ENCODE data around the gene DCDC2C. TPM values are rescaled to one million over a fixed set of nuclear protein-coding genes. Genes with fewer than 3 reads are reported as not detected.
"Not testable (repeated sequence)": the region's sequence is repeated elsewhere in the genome, so short reads cannot be mapped to it uniquely, and the experiment has no call there.

DCDC2C gene
- polyA plus RNA-seq (ENCODE audit: insufficient read length): 0.46 TPM

GRCh38 chr2:3703236-3703756 lies at the start of gene DCDC2C:
Gene DCDC2C, plus strand, starts transcription at chr2:3703575. Its CDS starts 177 bp downstream, at chr2:3703752.
- no peak for DNase-seq (ENCODE audit: low read depth)

- no peak for DNase-seq (ENCODE audit: low read depth)
Measured at GRCh38 chr2:3654011-3654410, 49.4 kb upstream of the DCDC2C start.

DNA sequence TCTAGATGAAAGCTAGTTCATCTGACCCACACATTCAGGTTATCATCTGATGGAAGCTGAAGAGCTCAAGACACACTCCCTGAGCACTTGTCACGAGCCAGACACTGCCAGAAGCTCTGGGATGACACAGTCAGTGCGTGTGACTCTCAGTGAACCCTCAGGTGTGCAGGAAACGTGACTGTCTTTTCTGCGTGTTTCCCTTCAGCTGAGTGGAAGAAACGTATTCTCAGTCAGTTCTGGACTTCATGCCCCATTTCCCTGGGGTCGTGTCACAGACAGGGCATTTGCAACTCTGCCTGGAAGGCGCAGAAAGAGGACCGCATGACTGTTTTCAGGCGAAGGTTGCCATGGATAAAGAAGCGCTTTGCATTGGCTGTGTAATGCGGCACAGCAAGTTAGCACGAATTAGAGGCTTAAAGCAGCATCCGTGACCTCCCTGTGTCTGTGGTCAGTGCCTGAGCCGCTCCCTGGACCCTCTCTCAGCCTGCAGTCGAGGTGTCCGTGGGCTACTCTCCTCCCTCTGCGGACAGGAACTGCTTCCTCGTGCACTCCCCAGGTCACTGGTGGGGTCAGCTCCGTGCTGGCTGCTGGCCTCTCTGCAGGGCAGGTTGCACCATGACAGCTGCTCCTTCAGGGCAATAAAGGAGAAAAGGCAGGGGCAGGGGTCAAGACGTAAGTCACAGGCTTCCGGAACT lies 48.7 kb upstream of the DCDC2C start:
- DNase-seq (ENCODE audit: low read depth): no peak

- DNase-seq (ENCODE audit: low read depth): no peak
Measured at GRCh38 chr2:3655871-3656761, 47.3 kb upstream of the DCDC2C start.

DNA sequence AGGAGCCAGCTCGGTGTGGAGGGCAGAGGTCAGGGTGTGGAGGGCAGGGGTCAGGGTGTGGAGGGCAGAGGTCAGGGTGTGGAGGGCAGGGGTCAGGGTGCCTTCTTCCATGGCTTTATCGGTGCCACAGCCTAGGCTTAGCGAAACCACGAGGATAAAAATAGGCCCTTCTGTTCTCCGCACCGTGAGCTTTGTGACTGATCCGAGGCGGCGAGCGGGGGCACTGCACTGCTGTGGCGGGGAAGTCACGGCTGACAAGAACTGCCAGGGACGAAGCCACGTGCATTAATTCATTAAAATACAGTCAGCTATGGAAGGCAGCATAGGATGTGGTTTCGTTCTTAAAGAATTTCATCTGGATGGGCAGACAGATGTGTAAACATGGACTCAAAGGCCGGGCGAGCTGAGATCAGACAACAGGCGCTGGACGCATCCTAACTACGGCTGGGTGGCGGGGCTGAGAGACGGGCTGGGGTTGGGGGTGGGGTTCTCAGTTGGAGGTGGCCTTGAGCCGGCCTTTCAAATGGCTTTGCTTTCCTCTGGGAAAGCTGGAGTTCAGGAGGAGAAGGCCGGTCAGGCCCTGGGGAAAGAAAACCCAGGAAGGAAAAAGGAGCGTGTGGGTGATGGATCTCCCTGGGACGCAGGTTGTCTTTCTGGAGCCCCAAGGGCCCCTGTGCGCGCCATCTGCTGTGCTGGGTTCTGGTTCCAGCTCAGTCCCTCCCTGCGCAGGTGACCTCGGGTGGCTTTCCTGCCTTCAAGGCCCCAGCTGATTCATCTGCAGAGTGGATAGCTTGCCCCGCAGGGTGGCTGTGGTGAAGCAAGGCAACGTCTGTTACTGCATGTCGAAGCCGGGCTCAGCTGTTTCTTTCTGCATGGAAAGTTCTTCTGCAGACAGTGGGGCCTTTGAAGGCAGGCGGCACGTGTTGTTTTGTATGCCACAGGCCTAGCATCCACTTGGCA lies 46.3 kb upstream of the DCDC2C start:
- DNase-seq (ENCODE audit: low read depth): no peak

- DNase-seq (ENCODE audit: low read depth): no peak
Measured at GRCh38 chr2:3657881-3658280, 45.5 kb upstream of the DCDC2C start, which contains the start of gene ALLC. Gene ALLC, plus strand, starts transcription at chr2:3658200. Its CDS starts 12,958 bp downstream, at chr2:3671158.

- peak; percentile 29 for DNase-seq (ENCODE audit: low read depth)
Measured at GRCh38 chr2:3659447-3660432, 43.6 kb upstream of the DCDC2C start.

DNA sequence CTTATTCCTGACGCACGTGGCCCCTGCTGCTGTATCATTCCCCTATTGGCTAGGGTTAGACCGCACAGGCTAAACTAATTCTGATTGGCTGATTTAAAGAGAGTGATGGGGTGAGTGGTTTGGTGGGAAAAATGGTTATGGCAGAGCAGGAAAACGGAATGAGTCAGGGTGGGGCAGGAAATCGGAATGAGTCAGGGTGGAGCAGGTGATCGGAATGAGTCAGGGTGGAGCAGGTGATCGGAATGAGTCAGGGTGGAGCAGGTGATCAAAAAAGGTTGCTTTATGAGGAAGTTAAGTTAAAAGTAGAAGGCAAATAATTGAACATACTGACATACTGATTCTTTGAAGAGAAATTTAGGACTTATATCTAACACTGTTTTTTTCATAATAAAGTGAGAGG lies 42.7 kb upstream of the DCDC2C start:
- not testable (repeated sequence) for DNase-seq (ENCODE audit: low read depth)

DNA sequence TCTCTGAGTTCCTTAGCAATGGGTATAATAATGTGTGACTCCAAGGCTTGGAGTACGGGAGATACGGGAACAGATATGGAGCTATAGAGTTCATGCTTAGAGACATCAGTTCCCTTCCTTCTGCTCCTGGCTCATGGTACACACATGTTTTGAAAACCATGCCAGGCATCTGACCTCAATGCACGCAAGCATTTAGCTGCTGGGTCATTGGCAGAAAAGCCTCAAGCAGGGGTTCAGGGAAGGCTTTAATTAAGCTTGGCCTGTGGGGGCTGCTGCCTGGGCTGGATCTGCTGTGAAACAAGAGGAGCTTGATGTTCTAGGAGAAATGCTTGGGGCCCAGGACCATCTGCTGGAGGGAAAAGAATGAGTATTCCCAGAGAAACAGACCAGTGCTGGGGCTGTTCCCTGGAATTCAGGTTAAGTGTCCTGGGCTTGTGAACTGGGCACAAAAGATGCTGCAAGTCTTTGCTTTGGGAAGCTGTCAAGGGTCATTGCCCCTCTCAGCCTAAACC lies 42.2 kb upstream of the DCDC2C start:
- DNase-seq (ENCODE audit: low read depth): no peak

DNA sequence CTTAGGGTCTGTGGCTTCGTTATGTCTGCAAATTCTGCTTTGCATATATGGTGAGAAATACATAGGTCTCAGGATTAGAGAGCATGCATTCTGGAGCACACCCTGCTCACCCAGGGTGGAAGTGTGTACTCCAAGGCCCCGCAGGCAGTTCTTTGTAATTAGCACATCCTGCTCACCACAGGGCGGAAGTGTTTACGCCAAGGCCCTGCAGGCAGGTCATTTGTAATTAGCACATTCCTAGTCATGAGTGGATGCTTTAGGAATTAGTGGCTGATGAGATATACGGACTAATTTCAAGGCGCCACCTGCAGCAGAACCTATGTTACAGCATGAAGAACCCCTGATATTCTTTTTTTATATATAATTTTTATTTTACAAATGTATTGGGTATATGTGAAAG lies 41.1 kb upstream of the DCDC2C start:
- no peak for DNase-seq (ENCODE audit: low read depth)

DNA sequence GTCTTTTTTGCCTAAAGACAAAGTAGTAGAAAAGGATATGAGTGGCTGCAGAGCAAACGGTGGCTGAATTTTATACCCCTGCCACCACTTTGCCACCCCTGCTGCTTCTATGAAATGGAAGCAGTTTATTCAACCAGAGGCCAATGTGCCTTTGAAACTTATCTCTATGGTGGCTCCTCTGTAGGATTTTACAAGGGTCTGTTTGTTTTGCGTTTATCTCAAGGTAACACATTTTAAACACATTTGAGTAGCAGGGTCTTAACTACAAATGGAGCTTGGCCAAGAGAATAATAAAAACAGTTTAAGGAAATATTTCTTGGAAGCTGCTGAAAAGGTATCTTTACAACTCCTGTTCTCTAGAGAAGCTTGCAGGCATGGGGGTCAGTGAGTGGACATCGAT lies 39.3 kb upstream of the DCDC2C start:
- DNase-seq (ENCODE audit: low read depth): no peak

DNA sequence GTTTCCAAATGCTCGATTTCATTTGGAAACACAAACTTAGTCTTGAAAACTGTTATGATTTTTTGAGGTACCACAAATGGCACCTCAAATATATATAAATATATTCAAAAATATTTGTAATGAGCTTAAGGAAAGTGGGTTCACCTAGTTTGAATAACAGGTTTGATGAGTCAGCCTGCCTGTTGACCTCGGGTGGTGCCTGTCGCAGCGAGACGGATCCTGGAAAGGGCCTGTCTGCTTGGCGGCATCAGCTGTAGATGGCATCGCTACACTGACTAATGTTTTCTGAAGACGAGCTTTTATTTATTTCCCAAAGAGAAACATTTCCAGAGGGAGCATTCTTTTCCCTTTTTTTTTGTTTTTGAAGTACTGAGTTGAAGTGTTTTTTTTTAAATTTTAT lies 38.5 kb upstream of the DCDC2C start:
- no peak for DNase-seq (ENCODE audit: low read depth)

DNA sequence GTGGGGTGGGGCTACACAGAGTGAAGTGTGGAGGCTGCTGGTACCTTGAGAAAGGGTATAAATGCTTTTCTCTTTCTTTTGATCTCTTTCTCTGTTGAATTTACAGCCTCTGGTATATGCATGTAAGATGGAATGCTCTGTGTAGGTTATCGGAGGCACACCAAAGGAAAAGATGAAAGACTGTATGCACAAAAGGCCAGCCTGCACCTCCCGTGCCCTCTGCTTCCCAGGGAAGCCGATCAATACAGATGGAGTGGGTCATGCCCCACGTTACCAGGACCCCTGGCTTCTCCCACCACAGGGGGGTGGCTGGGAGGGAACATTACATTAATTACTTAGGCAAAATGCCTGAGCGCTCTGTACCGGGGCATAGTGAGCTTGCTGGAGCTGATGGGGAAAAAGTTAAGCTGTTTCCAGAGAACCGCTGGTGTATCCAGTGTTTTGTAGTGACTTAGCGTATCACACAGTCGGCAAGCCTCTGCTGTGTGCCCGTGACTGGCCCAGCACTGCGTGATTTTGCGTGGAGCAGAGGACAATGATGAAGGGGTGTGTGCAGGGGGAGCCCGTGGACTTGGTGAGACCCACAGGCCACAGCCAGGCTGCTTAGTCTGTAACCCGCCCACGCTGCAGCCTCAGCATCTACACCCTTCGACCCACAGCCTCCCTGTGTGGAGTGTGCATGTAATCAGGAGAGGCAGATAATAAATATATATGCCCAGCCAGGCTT lies 37.3 kb upstream of the DCDC2C start:
- DNase-seq (ENCODE audit: low read depth): no peak

- DNase-seq (ENCODE audit: low read depth): no peak
Measured at GRCh38 chr2:3666613-3666975, 36.8 kb upstream of the DCDC2C start.

DNA sequence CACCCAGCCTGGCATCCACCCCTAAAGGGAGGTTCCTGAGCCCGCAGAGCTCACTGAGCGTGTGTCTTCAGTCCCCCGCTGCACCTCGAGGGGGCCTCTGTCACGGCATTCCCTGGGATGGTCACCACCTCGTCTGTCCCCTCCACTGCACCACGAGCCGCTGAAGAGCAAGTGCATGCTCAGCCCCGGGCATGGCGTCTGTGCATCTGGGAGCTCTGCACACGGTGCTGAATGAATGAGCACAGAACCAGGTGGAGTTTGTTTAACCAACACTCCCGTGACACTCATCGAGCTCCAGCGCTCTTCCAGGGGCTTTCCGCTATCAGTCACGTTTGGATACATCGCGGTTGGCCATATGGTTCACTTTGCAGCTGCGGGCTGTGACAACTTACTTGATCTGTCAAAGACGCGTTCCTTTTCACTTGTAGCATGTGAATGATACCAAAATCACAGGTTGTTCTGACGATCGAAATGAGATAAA lies 36.2 kb upstream of the DCDC2C start:
- DNase-seq (ENCODE audit: low read depth): no peak

DNA sequence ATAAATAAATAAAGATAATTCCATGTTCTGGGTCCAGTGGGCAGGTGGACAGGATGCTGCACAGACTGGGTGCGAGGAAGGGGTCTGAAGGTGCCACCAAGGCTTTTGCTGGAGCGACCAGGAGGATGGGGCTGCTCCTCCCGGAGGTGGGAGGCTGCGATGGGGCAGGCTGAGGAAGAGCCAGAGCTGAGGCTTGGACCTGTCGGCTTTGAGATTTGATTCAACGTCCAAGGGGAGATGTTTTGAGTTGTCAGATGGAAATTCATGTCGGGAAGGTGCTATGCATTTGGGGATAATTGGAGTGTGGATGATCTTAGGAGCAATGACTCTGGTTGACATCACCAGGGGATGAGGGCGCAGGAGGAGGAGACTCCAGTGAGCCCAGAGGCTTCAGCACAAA lies 33.7 kb upstream of the DCDC2C start:
- no peak for DNase-seq (ENCODE audit: low read depth)

DNA sequence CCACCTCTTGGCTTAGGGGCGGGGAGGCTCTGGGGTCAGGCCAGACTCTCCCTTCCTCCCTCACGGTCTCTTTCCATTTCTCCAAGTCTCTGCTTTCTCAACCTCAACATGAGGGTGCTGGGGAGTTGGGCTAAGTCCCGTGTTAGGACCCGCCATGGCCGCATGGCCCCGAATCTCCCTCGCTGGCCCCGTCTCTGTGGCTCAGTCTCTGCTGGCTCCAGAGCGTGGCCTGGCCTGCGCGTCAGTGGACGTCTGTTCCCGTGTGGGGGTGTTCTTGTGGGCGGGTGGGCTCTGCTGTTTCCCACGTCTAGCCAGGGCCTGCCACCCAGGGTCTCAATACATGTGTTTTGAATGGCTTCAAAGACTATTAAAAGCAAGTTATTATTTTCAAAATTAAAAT lies 33.0 kb upstream of the DCDC2C start:
- DNase-seq (ENCODE audit: low read depth): no peak

DNA sequence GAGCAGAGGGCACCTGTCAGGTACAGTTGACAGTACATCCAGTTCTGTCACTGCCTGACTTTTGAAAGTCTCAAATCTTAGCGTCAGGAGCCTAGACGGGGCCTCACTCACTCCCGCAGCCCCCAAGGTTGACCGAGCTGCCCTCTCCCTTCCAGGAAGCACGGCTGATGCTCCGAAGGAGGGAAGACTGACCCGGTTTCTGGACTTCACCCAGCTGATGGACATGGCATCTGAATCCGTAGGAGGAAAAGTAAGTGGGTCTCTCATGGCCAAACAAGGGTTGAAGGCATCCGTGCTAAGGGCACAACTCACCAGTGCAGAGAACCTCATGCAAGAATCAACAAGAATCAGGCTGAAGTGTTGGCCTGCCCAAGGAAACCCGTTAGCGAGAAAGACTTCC lies 32.4 kb upstream of the DCDC2C start:
- DNase-seq (ENCODE audit: low read depth): no peak

Data from forelimb muscle (tissue), 1 donor.